ENCODE measurements around the gene APPBP2. TPM values are rescaled to one million over a fixed set of nuclear protein-coding genes. Genes with fewer than 3 reads are reported as not detected.

The APPBP2 gene
- total RNA-seq, 4 donors from 2014 or later: 27.0 to 48.3 (median 39.9) TPM

GRCh38 chr17:60510723-60511122, 15.3 kb downstream of the APPBP2 start:
- Histone ChIP-seq H3K9me3 (no peaks in the 10 kb centered on the region), H3K4me1 (peaks cover 0 to 63% (median 7%) of the 10 kb centered on the region in 4 donors), H3K4me3 (no peak overlapping the region), H3K27ac (no peak overlapping the region), H3K36me3 (peaks cover 0 to 34% (median 0%) of the 10 kb centered on the region in 3 donors), H3K27me3 (no peaks in the 10 kb centered on the region)
- no peak for DNase-seq (ENCODE audit: low spot score in 2 of 2)
- TF ChIP-seq CTCF (IDR thresholded peaks at IDR 0.05): no peak

DNA sequence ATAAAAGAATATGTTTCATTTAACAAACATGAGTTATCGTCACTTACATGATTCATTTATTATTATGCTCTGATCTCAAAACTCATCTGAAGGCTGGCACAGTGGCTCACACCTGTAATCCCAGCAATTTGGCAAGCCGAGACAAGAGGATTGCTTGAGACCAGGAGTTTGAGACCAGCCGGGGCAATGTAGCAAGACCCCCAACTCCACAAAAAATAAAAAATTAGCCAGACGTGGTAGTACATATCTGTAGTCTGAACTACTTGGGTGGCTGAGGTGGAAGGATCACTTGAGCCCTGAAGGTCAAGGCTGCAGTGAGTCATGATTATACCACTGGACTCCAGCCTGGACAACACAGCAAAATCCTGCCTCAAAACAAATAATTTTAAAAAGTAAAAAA, 16.0 kb downstream of the APPBP2 start:
- no peaks in the 10 kb centered on the region for H3K9me3 ChIP-seq
- DNase-seq (ENCODE audit: low spot score in 2 of 2): no peak
- H3K36me3 ChIP-seq: peaks cover 0 to 34% (median 0%) of the 10 kb centered on the region in 3 donors
- TF ChIP-seq CTCF (IDR thresholded peaks at IDR 0.05): no peak
- TF ChIP-seq EP300 (IDR thresholded peaks at IDR 0.05): no peak
- TF ChIP-seq POLR2A (IDR thresholded peaks at IDR 0.05): no peak
- no peak overlapping the region for H3K4me3 ChIP-seq
- WGBS, 2 donors: 82 to 83% methylated on average over 4 of the region's 4 CpGs
- H3K27ac ChIP-seq: no peak overlapping the region
- H3K4me1 ChIP-seq: peaks cover 0 to 60% (median 7%) of the 10 kb centered on the region in 4 donors
- no peaks in the 10 kb centered on the region for H3K27me3 ChIP-seq

GRCh38 chr17:60508384-60508980, 17.6 kb downstream of the APPBP2 start:
- H3K36me3 ChIP-seq: peaks cover 0 to 33% (median 0%) of the 10 kb centered on the region in 3 donors
- TF ChIP-seq POLR2A (IDR thresholded peaks at IDR 0.05) (no peak), EP300 (IDR thresholded peaks at IDR 0.05) (no peak), CTCF (IDR thresholded peaks at IDR 0.05) (no peak)
- H3K27me3 ChIP-seq: no peaks in the 10 kb centered on the region
- no peak overlapping the region for H3K4me3 ChIP-seq
- no peak overlapping the region for H3K27ac ChIP-seq
- peaks cover 0 to 69% (median 7%) of the 10 kb centered on the region in 4 donors for H3K4me1 ChIP-seq
- DNase-seq (ENCODE audit: low spot score in 2 of 2): no peak
- H3K9me3 ChIP-seq: no peaks in the 10 kb centered on the region
- WGBS, 2 donors: 56 to 67% methylated on average over 1 of the region's 1 CpG

GRCh38 chr17:60506312-60506711, 19.7 kb downstream of the APPBP2 start:
- Histone ChIP-seq H3K9me3 (no peaks in the 10 kb centered on the region), H3K36me3 (peaks cover 0 to 17% (median 0%) of the 10 kb centered on the region in 3 donors), H3K4me1 (peaks cover 0 to 74% (median 7%) of the 10 kb centered on the region in 4 donors), H3K27ac (no peak overlapping the region), H3K4me3 (no peak overlapping the region), H3K27me3 (no peaks in the 10 kb centered on the region)
- TF ChIP-seq CTCF (IDR thresholded peaks at IDR 0.05) (no peak), POLR2A (IDR thresholded peaks at IDR 0.05) (no peak), EP300 (IDR thresholded peaks at IDR 0.05) (no peak)
- no peak for DNase-seq (ENCODE audit: low spot score in 2 of 2)
- WGBS, 2 donors: 86 to 92% methylated on average over 1 of the region's 1 CpG

- Histone ChIP-seq H3K4me1 (peaks cover 0 to 35% (median 7%) of the 10 kb centered on the region in 4 donors), H3K4me3 (no peak overlapping the region), H3K27ac (no peak overlapping the region), H3K27me3 (no peaks in the 10 kb centered on the region), H3K9me3 (no peaks in the 10 kb centered on the region), H3K36me3 (peaks cover 0 to 42% (median 0%) of the 10 kb centered on the region in 3 donors)
- DNase-seq (ENCODE audit: low spot score in 2 of 2): no peak
- TF ChIP-seq POLR2A (IDR thresholded peaks at IDR 0.05) (no peak), CTCF (IDR thresholded peaks at IDR 0.05) (no peak), EP300 (IDR thresholded peaks at IDR 0.05) (no peak)
- WGBS, 2 donors: 89 to 90% methylated on average over 4 of the region's 4 CpGs
Observed at GRCh38 chr17:60502145-60502544, 23.9 kb downstream of the APPBP2 start.

Measured in tibial nerve (tissue), 4 donors.